ENCODE measurements around the gene DACH1.

Gene DACH1

DNA sequence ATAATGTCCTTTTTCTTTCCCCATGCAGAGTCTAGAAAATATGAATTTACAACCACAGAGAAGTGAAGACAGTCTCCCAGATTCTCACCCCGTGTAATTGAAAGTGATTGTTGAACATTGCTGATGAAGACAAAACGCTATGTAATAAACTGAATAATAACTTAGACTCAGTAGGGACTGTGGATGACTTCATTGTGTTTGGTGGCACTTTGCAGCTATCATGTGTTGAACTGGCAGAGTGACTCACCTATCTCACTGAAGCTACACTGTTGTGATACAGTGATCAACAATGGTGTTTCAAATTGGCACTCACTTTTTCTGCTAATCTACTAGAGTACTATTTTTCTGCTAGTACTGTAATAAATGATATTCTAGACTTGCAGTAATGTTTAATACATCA, 261.3 kb downstream of the DACH1 start:
- TF ChIP-seq CTCF (IDR thresholded peaks at IDR 0.05) = no peak

- no peak for TF ChIP-seq CTCF (IDR thresholded peaks at IDR 0.05)
These were observed 263.7 kb downstream of the DACH1 start for GRCh38 chr13:71603255-71603654.

DNA sequence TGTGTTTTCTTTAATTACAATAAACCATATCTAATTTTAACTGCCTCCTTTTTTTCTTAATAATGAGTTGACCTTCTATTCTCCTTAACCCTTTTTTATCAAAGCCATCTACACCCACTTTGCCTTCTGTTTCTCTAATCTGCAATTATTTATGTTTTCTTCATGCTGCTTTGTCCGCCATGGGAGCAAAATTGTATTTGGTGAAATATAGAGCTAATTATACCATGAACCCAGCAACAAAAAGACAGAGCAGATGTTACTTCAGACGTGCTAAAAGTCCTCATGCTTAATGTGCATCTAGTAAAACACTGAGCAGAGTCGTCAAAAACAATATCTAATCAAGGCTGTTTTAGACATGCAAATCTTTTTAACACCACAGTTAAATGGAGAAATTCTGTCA, 264.7 kb downstream of the DACH1 start:
- TF ChIP-seq CTCF (IDR thresholded peaks at IDR 0.05) = no peak

GRCh38 chr13:71597150-71597549, 269.9 kb downstream of the DACH1 start:
- no peak for TF ChIP-seq CTCF (IDR thresholded peaks at IDR 0.05)

DNA sequence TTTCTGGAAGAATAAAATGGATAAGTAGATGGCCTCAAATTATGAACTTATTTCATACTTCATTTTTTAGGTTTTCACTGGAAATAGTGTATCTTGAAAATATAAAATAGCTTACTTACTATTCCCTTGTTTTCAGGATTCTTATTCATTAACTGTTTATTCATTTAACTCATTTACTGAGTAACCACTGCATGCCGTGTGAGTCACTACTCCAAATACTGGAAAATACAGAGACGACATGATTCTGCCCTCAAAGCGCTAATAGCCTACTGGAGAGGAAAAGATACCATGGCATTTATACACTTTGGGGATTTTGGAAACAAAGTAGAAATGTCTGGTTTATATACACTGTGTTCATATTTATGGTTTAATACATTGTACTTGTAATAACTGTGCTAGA, 270.9 kb downstream of the DACH1 start:
- TF ChIP-seq CTCF (IDR thresholded peaks at IDR 0.05) = no peak

DNA sequence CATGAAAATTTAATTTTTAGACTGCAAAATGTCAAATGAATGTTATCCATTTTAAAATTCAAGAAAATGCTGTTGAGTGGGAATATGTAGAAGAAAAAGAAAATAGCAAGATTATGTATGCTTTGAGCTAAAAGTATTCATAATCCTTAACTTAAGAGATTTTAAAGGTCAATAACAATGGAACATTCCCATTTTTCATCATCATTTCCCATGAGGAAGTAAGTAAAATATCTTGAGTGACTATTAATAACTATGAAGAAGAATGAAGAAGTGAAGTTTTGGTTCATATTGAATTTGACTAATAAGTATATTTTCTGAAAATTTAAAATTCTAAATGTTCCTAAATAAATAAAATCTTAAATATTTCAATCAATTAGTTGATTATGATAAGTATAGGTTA, 273.4 kb downstream of the DACH1 start:
- TF ChIP-seq CTCF (IDR thresholded peaks at IDR 0.05) = no peak

DNA sequence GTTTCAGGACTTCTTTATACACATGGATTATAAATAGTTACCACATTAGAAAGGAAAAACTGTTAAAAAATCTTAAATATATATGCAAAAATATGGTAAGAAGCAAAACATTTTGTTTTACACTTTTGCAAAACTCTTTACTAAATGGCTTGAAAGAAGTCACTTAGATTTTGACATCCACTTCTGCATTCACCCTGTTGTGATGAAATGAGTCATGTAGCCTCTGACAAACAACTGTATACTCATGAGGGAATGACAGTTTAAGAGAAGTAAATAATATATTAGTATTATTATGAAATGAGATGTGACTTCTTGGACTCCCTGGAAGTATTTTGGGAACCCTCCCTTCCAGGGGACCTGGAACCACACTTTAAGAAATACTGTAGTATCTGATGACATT, 275.6 kb downstream of the DACH1 start:
- TF ChIP-seq CTCF (IDR thresholded peaks at IDR 0.05) = no peak

DNA sequence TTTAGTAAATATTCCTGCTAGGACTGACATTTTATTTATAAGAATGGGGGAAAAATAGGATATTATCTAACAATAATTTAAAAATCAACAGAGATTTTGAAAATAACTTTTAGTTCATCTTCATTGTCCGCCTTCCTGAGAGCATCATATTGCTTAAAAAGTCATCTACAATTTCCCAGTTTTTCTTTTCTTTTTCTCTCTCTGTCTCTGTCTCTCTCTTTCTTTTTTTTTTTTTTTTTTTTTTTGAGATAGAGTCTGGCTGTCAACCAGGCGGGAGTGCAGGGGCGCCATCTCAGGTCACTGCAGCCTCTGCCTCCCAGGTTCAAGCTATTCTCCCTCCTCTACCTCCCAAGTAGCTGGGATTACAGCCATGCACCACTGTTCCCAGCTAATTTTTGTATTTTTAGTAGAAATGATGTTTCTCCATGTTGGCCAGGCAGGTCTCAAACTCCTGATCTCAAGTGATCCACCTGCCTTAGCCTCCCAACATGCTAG, 276.3 kb downstream of the DACH1 start:
- no peak for TF ChIP-seq CTCF (IDR thresholded peaks at IDR 0.05)

Measured in LNCAP (cell line).